Measurements from ENCODE around the gene TTLL11.
A peak's percentile ranks its signal among the peaks of the same experiment; 100 is the strongest.

TTLL11 gene

DNA sequence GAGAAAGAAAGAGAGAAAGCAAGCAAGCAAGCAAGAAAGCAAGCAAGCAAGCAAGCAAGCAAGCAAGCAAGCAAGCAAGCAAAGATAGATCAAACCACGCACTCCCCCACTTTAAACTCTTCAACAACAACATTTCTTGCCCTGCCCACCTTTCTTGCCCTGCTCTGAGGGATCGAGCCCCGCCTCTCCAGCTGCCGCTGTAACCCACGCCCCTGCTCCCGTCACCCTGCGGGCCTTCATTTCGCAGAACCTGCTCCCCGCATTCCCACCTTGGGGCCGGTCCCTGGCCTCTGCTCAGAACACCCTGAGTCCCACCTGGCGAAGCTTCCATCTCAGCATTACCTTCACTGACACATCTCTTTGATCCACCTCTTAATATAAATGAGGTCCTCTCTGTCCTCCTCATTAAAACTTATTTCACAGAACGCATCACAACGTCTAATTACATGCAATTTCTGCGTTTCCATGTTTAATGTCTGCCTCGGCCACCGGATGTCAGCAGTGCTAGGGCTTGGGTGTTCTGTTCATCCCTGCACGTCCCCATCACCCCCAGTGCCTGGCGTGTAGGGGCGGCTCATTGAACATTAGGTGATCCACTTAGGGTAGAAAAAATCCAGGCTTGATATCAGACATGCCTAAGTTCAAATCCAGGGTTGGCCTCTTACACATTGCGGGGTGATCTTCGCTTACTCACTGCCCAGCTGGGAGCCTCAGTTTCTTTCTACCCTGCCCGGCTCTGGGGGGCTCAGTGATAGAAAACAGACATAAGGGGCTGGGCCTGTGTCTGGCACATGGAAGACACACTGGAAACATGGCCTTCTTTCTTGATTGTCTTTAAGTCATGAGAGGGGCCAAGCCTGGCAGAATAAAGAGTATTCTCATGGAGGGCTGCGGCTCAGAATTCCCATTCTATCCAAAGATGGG, 254.1 kb downstream of the TTLL11 start:
- DNase-seq, result peak in 4 of 56 donors; percentile 12 to 36 (median 26)

DNA sequence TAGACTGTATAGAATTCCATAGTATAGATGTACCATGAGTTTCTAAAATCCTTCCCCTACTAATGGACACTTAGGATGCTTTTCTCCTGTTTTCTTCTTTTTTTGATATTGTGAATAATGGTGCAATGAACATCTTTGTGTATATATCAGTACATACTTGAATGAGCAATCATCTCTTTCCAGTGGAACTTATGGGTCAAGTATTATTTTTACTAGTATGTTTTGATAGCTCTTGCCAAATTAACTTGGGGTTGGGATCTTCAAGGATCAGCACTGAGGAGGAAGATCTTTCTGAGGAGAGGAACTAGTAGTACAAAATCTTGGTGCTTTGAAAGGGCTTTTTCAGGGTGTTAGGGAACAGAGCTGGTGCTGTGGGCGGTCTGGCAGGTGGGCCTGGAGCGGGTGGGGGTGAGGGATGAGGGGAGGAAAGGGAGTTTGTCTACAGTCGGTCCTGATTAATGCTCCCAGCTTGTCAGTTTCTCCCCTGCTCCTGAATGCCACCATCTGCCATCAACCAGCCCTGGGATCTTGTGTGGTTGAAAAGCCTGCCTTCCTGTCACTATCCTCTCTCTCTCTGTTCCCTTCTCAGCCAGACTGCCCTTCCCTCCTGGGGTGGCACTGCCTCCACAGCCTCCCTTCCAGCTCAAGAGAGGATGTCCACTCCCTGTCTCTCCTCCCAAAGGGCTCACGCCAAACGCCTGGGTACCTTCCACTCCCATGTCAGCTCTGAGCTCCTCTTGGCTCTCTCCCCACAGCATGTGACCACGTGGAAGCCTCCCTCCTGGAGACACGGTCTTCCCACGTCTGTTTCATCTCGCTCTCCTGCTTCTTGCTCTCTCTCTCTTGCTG, 255.8 kb downstream of the TTLL11 start:
- DNase-seq, result peak in 19 of 56 donors; percentile 12 to 62 (median 32)

DNA sequence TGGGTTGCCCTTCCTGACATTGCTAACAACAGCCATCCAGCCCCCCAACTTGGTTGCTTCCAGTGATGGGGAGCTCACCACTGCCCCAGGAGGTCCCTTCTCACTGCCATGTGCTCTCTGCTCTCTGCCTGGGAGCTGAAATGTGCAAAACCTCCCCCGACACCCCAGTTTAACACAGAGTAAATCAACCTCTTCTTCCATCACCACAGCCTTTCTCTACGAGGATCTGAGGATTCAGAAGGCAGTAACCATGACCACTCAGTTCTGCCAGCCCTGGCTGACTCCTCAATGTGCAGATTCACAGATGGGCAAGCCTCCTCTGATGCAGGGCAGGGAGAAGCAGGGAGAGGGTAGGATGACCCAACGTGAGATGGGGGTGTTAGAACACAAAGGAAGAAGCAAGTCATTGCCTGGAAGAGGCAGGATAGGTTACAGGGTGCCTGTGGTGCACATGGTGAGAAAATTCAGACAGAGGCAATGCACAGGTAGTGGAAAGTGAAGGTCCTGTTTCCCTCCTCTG, 256.7 kb downstream of the TTLL11 start:
- DNase-seq, result no peak

DNA sequence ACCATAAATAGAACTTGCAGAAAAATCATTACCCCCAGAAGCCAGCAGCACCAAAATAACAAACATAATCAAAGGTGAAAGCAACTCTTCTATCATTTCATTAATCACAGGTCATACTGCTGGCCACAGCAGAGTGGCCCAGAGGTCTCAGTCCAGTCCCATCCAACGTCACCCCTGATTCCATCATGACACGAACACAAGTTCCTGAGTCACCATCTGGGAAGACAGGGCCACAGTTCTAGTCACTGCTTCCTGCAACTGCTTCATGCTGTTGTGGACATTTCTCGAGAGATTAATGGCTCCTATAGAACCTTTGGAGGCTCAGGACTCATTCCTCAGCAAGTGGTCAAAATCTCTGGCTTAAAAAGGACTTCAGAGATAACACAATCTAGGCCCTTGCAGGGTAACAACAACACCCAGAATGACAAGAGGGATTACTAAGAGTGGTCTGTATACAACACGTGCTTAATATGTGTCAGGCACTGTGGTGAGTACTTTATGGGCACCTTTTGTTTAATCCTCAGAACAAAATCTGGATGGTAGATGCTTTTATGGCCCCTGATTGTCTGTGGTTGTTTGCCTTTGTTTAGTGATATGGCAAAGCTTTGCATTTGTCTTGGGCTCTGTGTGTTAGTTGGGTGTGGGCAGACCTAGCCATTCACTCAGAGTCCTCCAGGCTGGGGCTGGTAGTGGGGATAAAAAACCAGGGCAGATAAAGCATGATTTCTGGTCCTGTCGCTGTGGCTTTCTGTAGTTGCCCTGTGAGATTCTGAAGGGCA, 257.3 kb downstream of the TTLL11 start:
- DNase-seq, result no peak

DNA sequence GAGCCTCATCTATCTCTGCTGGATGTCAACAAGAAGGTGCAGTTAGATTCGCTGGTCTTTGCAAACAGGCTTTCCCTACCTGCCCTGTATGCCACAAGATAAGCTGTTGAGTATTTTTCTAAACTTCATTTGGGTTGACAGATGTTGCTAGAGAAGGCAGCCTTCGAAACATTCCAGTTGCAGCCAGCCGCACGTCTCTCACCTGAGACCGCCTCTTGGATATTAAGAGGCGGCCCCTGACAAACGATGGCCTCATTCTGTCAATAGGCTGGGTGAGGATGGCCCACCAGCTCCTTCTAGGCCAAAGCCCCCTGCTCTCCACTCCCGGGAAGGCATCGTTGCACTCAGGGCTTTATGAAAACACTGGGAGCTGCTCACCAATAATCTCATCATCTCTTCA, 260.0 kb downstream of the TTLL11 start:
- DNase-seq, result no peak

DNA sequence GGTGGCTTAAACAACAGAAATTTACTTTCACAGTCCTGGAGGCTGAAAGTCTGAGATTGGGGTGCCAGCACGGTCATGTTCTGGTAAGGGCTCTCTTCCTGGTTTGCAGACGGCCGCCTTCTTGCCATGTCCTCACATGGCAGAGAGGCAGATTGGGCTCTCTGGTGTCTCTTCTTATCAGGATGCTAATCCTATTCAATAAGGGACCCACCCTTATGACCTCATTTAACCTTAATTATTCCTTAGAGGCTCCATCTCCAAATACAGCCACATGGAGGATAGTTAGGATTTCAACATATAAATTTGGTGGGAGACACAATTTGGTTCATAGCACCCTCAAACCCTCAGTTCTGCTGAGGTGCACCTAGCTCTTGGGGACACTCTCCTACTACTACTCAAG, 261.2 kb downstream of the TTLL11 start:
- no peak for DNase-seq

DNA sequence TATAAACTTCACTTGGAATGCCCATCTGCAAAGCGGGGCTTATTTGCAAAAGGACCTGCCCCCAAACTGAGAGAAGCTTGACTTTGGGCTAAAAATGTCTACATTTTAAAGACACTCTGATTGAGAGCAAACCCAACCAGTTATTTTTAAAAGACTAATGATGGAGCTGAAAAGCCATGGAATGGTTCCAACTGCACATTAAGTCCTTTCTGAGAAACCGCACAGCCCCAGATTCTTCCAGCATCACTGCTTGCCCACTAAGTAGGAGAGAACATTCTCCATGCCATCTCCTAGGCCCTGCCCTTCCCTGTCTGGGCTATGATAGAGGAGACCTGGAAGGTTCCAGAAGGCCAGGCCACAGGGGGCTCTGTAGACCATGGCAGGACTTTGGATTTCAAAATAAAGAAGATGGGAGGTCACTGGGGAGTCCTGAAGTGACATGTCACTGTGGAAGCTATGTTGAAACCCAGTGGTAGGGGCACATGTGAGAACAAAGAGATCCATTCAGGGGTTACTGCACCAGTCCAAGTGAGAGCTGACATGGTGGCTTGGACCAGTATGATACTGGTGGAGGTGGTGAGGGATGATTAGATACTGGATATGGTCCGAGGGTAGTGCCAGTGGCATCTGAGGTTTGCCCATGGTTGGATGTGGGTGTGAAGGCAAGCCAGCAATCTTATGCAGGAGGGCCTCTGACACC, 262.5 kb downstream of the TTLL11 start:
- no peak for DNase-seq

DNA sequence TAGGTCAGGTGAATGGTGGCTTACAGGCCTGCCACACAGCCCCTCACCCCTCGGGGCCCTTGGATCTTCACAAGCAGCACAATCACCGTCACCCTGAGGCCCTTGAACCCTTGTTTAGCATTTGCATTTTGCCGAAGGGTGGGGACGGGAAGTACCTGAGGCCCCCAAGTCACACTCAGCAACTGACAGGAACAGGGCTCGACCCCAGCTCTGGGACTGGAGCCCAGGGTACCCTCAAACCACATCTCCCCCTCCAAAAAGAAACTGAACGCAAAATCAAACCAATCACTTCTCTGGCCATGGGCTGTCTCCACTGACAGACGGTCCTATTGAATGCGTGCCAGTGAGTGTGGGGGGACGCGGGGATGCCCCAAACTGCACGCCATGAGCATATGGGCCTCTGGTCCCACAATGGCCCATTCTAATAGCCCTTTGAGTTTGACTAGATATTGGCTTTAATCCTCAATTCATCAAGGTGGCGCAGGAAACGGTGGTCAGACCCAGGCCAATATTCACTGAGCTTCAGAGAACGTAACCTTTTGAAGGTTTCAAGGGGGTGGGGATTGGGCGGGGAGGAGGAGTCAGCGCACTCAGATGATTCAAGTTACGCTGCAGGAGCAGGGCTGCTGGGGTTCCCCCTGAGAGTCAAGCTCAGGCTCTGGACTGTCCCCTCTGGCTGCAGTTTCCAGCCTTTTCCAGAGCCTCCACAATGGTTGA, 265.7 kb downstream of the TTLL11 start:
- peak in 4 of 56 donors; percentile 7 to 41 (median 24) for DNase-seq

DNA sequence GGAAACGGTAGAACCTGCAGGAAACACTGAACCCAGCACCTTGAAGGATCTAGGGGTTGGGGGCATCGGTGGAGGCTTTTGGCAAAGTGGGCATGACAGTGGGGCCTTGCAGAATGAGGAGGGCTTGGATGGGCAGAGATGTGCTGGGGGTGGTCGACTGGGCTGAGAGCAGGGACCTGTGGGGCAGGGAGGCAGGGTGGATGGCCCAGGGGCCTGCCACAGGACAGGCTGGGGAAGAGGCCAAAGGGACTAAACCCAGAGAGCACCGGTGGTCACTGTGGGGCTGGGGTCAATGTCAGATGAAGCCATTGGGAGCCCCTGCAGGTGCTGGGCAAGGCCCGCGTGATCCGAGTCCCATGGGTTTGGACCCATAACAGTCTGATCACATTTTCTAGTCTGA, 266.4 kb downstream of the TTLL11 start:
- DNase-seq, result no peak

DNA sequence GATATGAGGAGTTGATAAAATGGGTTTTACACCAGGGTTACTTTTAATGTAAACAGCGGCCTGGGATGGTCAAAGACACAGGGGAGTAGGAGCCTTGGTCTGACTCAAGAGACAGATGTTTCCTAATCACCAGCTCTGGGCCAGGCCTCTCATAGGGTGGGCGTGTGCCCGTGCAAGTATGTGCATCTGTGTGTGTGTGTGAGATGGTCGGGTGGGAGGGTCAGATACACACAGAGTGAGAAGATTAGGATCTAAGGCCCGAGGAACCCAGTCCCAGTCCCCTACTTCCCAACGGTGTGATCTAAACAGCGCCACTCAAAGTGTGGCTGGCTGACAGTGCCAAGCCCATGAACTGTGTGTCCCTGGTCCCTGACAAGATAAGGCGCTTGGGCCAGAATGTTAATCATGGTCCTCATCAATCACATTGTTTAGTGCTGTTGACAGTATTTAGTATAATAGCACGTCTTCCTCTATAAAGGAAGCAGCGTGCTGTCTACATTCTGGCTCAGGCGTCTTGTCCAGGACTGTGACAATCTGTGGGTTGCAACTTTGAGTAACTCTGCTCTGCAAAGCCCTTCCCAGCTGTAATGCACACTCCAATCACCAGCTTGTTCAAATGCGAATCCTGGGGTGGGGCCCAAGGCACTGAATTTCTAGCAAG, 267.9 kb downstream of the TTLL11 start:
- DNase-seq, result no peak

DNA sequence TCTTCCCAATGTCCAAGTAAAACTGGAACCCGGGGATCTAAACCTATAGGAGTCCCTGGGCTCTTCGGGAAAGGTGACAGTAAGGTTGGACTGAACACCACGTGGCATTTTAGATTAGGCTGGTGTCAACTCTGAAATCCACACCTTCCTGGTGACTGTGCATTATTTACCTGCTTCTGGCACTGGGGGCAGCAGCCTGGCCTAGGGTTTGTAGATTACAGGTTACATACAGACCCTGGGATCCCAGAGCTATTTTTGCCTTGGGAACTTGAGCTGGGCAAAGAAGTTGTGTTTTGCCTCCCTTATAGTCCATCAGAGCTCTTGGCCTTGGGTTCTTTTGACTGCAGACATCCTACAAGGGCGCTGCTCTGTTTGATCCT, 268.5 kb downstream of the TTLL11 start:
- DNase-seq, result no peak

DNA sequence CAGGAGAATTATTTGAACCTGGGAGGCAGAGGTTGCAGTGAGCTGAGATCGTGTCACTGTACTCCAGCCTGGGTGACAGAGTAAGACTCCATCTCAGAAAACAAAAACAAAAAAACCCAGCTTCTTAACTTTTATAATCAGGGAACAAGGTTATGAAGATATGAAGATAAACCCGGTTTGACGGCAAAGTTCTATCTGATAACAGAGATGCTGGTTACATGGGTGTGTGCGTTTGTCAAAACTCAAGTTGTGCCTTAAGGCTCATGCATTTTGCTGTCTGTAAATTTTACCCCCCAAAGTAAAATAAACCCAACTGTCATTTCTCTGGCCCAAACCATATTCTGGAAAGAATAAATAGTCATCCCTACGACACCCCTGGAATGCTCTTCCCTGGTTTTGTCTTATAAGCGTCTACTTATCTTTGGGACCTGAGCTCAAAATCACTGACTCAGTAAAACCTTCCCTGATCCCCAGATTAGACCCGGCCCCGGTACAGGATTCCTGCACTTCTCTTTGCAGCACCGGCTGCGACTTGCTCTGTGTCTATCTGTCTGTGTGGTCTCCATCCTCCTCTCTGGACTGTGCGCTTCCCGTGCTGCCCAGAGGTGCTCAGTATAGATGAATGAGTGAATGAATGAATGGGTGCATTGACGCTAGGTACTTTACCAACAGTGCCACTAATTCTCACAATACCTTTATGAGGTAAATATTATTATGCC, 269.5 kb downstream of the TTLL11 start:
- DNase-seq, result no peak

DNA sequence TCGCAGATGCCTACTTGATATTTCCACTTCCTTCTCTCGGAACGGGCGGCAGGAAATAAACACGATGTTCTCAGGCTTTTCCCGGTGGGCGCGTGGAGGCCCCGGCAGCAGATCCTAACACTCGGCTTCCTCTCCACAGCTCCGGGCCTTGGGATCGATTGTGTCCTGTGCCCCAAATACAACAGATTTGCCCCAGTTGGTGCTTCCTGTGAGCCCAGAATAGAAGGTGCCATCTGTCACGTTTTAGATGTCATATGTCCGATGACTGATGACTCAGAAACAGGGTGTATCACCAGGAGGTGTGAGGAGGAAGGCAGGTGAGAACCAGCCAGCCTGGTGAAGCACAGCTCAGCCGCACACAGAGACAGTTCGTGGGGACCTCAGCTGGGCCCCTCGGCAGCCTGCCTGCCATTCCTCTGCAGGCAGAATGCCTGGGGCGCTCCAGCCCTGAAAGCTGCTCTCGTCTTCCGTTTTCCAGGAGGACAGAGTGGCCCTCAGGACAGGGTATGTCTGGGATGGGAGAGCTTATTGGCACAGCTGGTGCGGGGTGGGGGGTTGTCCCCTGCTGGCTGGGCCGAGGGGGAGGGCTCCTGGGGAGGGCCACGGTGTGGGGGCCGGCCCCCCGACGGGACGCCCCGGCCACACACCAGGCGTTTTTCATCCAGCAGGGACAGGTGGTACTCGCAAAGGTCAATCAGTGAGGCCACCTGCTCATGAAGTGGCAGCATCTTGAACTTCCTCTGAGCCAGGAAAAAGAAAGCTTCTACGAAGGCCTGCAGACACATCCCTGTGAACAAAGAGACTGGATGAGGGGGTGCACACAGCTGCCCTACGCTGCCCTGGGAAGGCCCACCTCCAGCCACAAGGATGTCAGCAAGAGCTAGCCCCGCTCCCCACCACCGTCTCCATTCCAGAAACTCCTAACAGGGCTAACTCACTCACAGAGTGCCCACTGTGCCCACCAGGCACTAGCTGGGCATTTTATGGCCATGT, 270.7 kb downstream of the TTLL11 start:
- DNase-seq, result no peak

DNA sequence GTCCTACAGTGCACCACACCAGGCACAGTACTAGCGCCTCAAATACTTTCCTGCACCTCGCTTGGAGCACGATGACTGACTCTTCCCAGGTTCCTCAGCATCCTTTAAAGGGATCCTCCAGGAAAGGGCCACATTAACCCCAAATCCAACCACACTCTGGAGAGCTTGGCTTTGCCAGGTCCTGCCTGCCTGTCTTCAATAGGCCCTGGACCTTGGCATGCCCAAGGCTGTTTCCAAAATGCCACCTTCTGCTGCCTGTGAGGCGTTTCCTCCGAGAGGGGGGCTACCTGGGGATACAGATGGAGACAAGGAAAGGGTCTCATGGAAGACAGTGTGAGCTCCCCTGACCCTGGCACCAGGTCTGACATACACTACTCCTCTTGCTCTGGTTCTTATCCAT, 271.8 kb downstream of the TTLL11 start:
- DNase-seq, result no peak

DNA sequence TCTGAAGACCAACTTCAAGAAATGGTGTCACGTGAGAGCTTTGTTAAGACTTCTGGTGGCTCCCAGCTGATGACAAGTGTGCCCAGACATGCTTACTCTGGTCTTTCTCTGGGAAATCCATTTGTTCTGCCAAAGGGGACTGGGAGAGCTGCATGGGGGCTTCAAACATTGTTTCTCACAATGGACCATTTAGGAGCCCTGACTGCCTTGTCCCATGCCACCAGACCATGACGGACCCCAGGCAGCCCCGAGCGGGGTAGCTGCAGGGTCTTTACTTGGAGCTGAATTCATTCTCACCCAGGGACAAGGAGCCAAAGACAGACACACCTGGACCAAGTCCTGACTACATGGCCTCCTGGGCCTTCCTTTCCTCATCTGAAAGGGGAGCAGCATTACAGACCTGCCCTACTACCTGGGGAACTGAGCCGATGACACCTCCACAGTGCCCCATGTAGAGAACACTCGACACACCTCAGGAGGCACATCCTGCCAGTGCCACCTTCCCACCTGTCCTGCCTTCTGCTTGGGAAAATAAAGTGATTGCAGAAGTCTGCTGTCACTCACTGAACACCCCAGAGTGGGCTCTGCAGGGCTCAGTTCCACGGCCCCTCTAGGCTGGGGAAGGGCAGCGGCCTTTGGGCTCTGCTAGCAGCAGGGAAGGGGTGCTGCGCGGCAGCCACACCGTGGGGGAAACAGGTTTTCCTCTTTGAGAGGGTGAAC, 272.7 kb downstream of the TTLL11 start:
- no peak for DNase-seq

DNA sequence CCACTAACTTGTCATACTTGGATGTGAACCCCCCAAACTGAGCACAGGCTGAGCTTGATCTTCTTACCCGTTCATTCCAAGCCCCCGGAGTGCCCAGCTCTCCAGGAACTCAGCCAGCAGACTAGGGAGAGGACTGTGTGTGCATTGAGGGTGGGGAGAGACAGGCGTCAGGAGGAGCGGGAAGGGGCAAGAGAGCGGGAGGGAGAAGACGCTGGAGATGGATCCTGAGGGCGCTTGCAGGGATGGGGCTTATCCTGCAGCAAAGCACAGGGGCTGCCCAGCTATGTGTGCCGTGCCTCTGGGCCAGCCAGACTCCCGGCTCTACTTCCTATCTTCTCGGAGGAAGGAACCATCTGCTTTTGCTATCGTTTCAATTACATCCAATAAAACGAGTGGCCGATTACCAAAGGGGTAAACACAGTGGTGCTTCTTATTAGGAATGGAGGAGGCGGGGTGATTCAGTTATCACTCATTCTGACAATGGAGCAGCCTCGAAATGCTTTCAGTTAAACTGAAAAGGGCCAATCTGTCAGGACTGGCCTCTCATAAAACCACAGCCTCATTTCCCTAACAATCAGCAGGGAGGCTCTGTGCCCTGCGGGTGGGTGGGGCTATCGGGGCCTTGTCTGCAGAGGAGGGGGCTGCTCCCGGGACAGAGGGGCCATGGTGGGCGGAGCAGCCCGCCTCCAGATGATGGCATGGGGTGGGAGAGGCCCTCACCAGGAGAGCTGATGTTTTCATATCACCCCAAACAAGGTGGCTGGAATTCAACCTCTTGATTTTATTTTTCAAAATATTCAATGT, 273.5 kb downstream of the TTLL11 start:
- DNase-seq, result peak in 1 of 56 donors; percentile 22

Measured in nucleus accumbens (tissue), 56 donors.